IPS DF 4.7 (cell line): ENCODE measurements around the gene GOLGA3.

ENCODE experiments used
- DNase-seq: peaks from one replicate; pipeline ENCODE4 v3.0.0-alpha.2; 2013; ENCODE audit warnings: low spot score; ENCODE audit errors: extremely low read depth

The GOLGA3 gene

DNA sequence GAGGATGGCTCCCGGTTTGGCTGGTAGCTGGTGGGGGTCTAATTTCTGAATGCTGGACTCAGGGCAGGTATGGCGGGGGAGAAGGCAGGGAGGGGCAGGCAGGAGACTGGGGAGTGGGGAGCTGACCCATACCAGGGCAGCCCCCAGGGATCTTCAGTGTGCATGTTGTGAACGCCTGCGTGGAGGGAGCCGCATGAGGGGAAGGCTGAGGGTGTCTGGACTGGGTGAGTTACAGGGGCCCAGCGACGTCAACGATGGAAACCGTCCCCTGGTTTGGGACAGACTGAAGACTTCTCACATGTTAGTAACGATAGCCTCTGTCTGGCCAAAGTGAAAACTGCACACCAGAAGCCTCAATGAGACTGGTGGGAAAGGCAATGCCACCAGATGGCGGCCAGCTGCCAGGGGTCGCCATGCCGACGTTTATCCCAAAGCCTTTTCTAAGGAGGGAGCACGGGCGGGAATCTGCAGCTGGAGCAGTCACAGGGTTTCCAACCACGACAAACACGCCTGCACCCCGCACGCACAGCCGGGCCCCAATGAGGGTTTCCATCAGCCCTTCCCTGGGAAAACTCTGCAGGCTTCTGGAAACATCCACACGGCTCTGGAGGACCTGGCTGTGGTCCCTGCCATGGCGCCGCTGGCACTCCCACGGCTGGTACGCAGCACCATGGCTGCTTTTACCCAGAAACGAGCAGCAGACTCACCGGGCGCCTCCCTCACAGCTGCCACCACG, 104.0 kb downstream of the GOLGA3 start:
- no peak for DNase-seq

DNA sequence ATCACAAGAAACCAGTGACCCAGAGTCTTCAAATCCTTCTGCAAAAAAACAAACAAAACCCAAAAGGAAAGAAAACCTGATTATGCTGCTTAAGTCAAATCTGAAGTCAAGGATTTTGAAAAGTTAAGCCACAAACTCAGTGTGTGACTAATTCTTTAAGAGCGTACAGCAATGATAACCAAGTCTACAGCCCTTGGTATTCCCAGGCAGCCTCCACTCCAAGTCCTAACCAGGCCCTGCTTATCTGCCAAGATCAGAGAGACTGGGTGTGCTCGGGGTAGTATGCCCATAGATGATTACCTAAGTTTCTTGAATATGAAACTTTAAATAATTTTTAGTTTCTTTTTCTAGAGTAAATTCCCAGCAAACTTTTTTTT, 104.9 kb downstream of the GOLGA3 start:
- DNase-seq = no peak

- no peak for DNase-seq
Measured at GRCh38 chr12:132723015-132723763, 105.5 kb downstream of the GOLGA3 start.

DNA sequence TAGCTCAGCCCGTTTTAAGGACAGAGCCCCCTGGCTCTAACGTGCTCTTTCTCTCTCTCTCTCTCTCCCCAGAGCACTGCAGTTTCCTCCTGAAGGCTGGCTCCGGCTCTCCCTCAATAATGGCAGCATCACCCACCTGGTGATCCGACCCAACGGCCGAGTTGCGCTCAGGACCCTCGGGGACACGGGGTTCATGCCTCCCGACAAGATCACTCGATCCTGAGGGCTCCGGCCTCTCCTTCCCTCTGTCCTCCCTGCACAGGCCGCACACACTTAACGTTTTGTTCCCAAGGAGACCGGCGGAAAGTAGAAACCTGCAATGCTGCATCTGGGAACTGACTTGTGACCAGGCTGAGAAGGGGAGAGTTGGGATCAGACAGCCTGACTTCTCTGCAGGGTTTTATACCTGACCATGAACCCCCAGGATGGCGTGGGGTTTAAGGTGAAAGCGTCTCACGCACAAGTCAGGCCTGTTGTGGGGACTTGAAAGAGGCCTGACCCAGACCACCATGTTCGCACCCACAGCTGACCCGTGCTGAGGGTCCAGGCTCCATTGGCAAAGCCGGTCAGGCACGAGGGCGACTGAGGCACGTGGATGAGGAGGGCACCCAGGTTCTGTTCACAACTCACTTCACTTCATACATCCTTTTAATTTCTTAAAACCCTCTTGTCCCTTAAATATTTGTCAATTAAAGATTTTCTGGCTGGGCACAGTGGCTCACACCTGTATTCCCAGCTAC, 107.9 kb downstream of the GOLGA3 start:
- DNase-seq = no peak

DNA sequence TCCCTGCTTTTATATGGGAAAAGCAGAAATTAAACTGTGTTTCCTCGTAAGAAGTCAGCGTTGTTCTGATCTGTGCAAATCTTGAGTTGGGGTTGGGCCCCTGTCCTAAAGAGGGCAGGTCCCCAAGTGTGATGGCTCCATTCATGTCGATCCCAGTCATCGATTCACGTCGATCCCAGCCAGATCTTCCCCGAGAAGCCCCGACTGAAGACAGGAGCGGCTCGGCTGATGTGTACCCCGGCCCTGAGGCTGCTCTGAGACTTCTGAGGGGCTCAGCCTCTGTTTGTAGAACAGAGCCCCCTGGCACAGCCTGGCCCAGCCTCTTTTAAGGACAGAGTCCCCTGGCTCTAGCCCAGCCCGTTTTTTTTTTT, 108.7 kb downstream of the GOLGA3 start:
- no peak for DNase-seq

GRCh38 chr12:132719141-132719953, 109.3 kb downstream of the GOLGA3 start:
- no peak for DNase-seq
